ENCODE data around the gene TENM4.

The TENM4 gene

GRCh38 chr11:79205786-79206185, 235.0 kb downstream of the TENM4 start:
- WGBS, 2 donors (ENCODE audit: extremely low coverage in 2 of 2, insufficient read length in 2 of 2, insufficient replicate concordance in 1 of 2): no CpG with 5 or more reads among the region's 1 CpG
- H2BK12ac ChIP-seq (ENCODE audit: low read length): no peak overlapping the region

DNA sequence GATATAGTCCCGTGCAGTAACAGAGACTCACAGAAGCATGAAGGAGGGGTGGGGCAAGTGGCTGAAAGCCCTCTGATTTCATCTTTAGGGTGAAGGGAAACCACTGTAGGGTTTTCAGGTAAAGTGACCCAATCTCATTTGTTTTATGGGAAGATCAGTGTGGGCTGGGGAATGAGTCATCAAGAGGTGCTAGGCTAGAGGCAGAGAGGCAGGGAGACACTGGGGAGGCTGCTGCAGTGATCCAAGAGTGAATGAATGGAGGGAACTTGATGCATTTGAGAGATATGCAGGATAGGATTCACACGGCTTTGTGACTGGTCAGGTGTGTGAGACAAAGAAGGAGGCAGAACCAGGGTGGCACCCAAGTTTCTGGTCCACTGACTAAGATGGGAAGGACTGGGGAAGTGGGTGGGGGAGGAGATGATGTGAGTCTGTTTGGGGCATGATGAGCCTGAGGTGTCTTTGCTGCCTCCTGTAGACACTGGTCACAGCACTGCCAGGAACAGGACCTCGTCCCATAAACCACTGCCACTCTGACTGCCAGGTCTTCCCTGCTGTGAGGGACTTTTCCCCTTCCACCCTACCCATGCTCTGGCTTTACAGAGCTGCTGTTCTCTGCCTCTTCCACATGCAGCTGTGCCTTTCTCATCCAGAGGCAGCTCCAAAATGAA, 239.0 kb downstream of the TENM4 start:
- H3K27ac ChIP-seq (replicated peaks; ENCODE audit: low read length): no peak overlapping the region
- H2AFZ ChIP-seq (ENCODE audit: low read length): no peak overlapping the region
- no peak overlapping the region for H4K8ac ChIP-seq (ENCODE audit: low read depth, low read length)
- H3K9ac ChIP-seq (ENCODE audit: low read depth, low read length, poor library complexity): no peak overlapping the region
- DNase-seq (ENCODE audit: low spot score): no peak
- H3K4me2 ChIP-seq (ENCODE audit: insufficient read depth, low read length, poor library complexity, severe bottlenecking): no peak overlapping the region
- no peaks in the 10 kb centered on the region for H3K36me3 ChIP-seq (replicated peaks in 1 of 2; ENCODE audit: control insufficient read depth in 2 of 2, insufficient read depth in 2 of 2, low read length in 2 of 2)
- no peak overlapping the region for H3K18ac ChIP-seq (ENCODE audit: low read length)
- H3K4ac ChIP-seq (ENCODE audit: low read length): no peak overlapping the region
- H3K4me3 ChIP-seq (ENCODE audit: low read length in 2 of 2): no peak overlapping the region
- H4K91ac ChIP-seq (ENCODE audit: low read depth, low read length, poor library complexity): no peak overlapping the region
- H3K9me3 ChIP-seq (replicated peaks in 1 of 2; ENCODE audit: control insufficient read depth in 2 of 2, insufficient read depth in 1 of 2, low read depth in 1 of 2, low read length in 2 of 2): no peaks in the 10 kb centered on the region
- H2BK120ac ChIP-seq (ENCODE audit: low read depth, low read length): no peak overlapping the region
- no peak overlapping the region for H3K23ac ChIP-seq (ENCODE audit: low read depth, low read length, poor library complexity)
- no peak overlapping the region for H2BK5ac ChIP-seq (ENCODE audit: low read length)
- no peak overlapping the region for H2BK15ac ChIP-seq (ENCODE audit: low read length)
- no peaks in the 10 kb centered on the region for H3K79me1 ChIP-seq (ENCODE audit: low read depth, low read length)
- no CpG with 5 or more reads among the region's 3 CpGs for WGBS, 2 donors (ENCODE audit: extremely low coverage in 2 of 2, insufficient read length in 2 of 2, insufficient replicate concordance in 1 of 2)
- H3K4me1 ChIP-seq (ENCODE audit: control insufficient read depth in 2 of 2, insufficient read depth in 1 of 2, low read depth in 1 of 2, low read length in 2 of 2): peaks cover 0 to 4% of the 10 kb centered on the region in 2 donors
- no peak overlapping the region for H2AK5ac ChIP-seq (ENCODE audit: low read depth, low read length)
- no peak overlapping the region for H2BK12ac ChIP-seq (ENCODE audit: low read length)
- no peak overlapping the region for H3K14ac ChIP-seq (ENCODE audit: low read length)
- H3K27me3 ChIP-seq (ENCODE audit: control insufficient read depth in 3 of 3, insufficient read depth in 3 of 3, low read depth in 1 of 3, low read length in 3 of 3): no peaks in the 10 kb centered on the region

More at GRCh38 chr11:79205786-79206185, 235.0 kb downstream of the TENM4 start:
- Histone ChIP-seq H3K9me3 (replicated peaks in 1 of 2; ENCODE audit: control insufficient read depth in 2 of 2, insufficient read depth in 1 of 2, low read depth in 1 of 2, low read length in 2 of 2) (no peaks in the 10 kb centered on the region), H3K18ac (ENCODE audit: low read length) (no peak overlapping the region), H3K14ac (ENCODE audit: low read length) (no peak overlapping the region), H3K4me2 (ENCODE audit: insufficient read depth, low read length, poor library complexity, severe bottlenecking) (no peak overlapping the region), H3K79me1 (ENCODE audit: low read depth, low read length) (no peaks in the 10 kb centered on the region), H3K36me3 (replicated peaks in 1 of 2; ENCODE audit: control insufficient read depth in 2 of 2, insufficient read depth in 2 of 2, low read length in 2 of 2) (no peaks in the 10 kb centered on the region), H2AK5ac (ENCODE audit: low read depth, low read length) (no peak overlapping the region), H2AFZ (ENCODE audit: low read length) (no peak overlapping the region), H3K27me3 (ENCODE audit: control insufficient read depth in 3 of 3, insufficient read depth in 3 of 3, low read depth in 1 of 3, low read length in 3 of 3) (no peaks in the 10 kb centered on the region), H2BK120ac (ENCODE audit: low read depth, low read length) (no peak overlapping the region), H4K91ac (ENCODE audit: low read depth, low read length, poor library complexity) (no peak overlapping the region), H4K8ac (ENCODE audit: low read depth, low read length) (no peak overlapping the region), H3K9ac (ENCODE audit: low read depth, low read length, poor library complexity) (no peak overlapping the region), H2BK5ac (ENCODE audit: low read length) (no peak overlapping the region), H3K4ac (ENCODE audit: low read length) (no peak overlapping the region), H3K27ac (replicated peaks; ENCODE audit: low read length) (no peak overlapping the region), H3K4me3 (ENCODE audit: low read length in 2 of 2) (no peak overlapping the region), H3K23ac (ENCODE audit: low read depth, low read length, poor library complexity) (no peak overlapping the region), H3K4me1 (ENCODE audit: control insufficient read depth in 2 of 2, insufficient read depth in 1 of 2, low read depth in 1 of 2, low read length in 2 of 2) (peaks cover 0 to 2% of the 10 kb centered on the region in 2 donors), H2BK15ac (ENCODE audit: low read length) (no peak overlapping the region)
- no peak for DNase-seq (ENCODE audit: low spot score)

- H2AFZ ChIP-seq (ENCODE audit: low read length): no peak overlapping the region
- no peaks in the 10 kb centered on the region for H3K36me3 ChIP-seq (replicated peaks in 1 of 2; ENCODE audit: control insufficient read depth in 2 of 2, insufficient read depth in 2 of 2, low read length in 2 of 2)
- no peak overlapping the region for H4K91ac ChIP-seq (ENCODE audit: low read depth, low read length, poor library complexity)
- H3K27ac ChIP-seq (replicated peaks; ENCODE audit: low read length): no peak overlapping the region
- H3K4me2 ChIP-seq (ENCODE audit: insufficient read depth, low read length, poor library complexity, severe bottlenecking): no peak overlapping the region
- H3K23ac ChIP-seq (ENCODE audit: low read depth, low read length, poor library complexity): no peak overlapping the region
- H3K79me1 ChIP-seq (ENCODE audit: low read depth, low read length): no peaks in the 10 kb centered on the region
- H2BK5ac ChIP-seq (ENCODE audit: low read length): no peak overlapping the region
- DNase-seq (ENCODE audit: low spot score): no peak
- no peak overlapping the region for H3K4ac ChIP-seq (ENCODE audit: low read length)
- no peak overlapping the region for H3K18ac ChIP-seq (ENCODE audit: low read length)
- H3K14ac ChIP-seq (ENCODE audit: low read length): no peak overlapping the region
- no peak overlapping the region for H2BK12ac ChIP-seq (ENCODE audit: low read length)
- H3K9ac ChIP-seq (ENCODE audit: low read depth, low read length, poor library complexity): no peak overlapping the region
- WGBS, 2 donors (ENCODE audit: extremely low coverage in 2 of 2, insufficient read length in 2 of 2, insufficient replicate concordance in 1 of 2): no CpG with 5 or more reads among the region's 5 CpGs
- no peak overlapping the region for H2BK120ac ChIP-seq (ENCODE audit: low read depth, low read length)
- no peak overlapping the region for H4K8ac ChIP-seq (ENCODE audit: low read depth, low read length)
- H2AK5ac ChIP-seq (ENCODE audit: low read depth, low read length): no peak overlapping the region
- peaks cover 0 to 6% of the 10 kb centered on the region in 2 donors for H3K4me1 ChIP-seq (ENCODE audit: control insufficient read depth in 2 of 2, insufficient read depth in 1 of 2, low read depth in 1 of 2, low read length in 2 of 2)
- no peaks in the 10 kb centered on the region for H3K27me3 ChIP-seq (ENCODE audit: control insufficient read depth in 3 of 3, insufficient read depth in 3 of 3, low read depth in 1 of 3, low read length in 3 of 3)
- no peak overlapping the region for H3K4me3 ChIP-seq (ENCODE audit: low read length in 2 of 2)
- peaks cover 0 to 2% of the 10 kb centered on the region in 2 donors for H3K9me3 ChIP-seq (replicated peaks in 1 of 2; ENCODE audit: control insufficient read depth in 2 of 2, insufficient read depth in 1 of 2, low read depth in 1 of 2, low read length in 2 of 2)
- no peak overlapping the region for H2BK15ac ChIP-seq (ENCODE audit: low read length)
Observed at GRCh38 chr11:79200398-79201070, 240.3 kb downstream of the TENM4 start.

DNA sequence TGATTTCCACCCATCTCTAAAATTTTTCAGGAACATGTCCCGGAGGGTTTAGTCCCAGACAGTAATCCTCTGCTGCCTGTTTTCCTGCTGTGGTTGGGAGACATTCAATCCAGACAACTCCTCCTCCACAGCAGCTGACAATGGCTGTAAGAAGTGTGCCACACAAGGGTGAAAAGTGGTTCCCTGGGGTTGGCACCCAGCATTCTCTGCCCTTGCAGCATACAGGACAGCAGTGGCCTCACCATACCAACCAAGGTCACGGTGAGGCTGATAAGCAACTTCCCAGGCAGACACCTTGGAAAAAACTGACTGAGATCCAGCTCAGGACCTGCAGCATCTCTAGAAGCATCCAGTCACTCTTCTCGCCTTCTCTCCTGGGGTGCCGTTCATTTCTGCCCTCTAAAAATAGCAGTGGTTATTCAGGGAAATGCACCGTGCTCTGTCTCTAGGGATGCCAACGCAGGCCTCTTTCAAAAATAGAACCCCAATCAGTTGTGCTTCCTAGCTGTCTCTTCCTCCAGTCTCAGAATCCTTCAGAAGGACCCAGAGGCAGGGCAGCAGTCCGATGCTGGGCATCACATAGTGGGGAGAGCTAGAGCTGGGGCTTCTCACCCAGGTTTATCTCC, 241.0 kb downstream of the TENM4 start:
- H3K27ac ChIP-seq (replicated peaks; ENCODE audit: low read length): no peak overlapping the region
- H3K14ac ChIP-seq (ENCODE audit: low read length): no peak overlapping the region
- no peaks in the 10 kb centered on the region for H3K27me3 ChIP-seq (ENCODE audit: control insufficient read depth in 3 of 3, insufficient read depth in 3 of 3, low read depth in 1 of 3, low read length in 3 of 3)
- H3K79me1 ChIP-seq (ENCODE audit: low read depth, low read length): no peaks in the 10 kb centered on the region
- H3K36me3 ChIP-seq (replicated peaks in 1 of 2; ENCODE audit: control insufficient read depth in 2 of 2, insufficient read depth in 2 of 2, low read length in 2 of 2): no peaks in the 10 kb centered on the region
- no peak overlapping the region for H3K9ac ChIP-seq (ENCODE audit: low read depth, low read length, poor library complexity)
- no peak overlapping the region for H2AK5ac ChIP-seq (ENCODE audit: low read depth, low read length)
- no peak overlapping the region for H3K4me3 ChIP-seq (ENCODE audit: low read length in 2 of 2)
- no peak overlapping the region for H3K23ac ChIP-seq (ENCODE audit: low read depth, low read length, poor library complexity)
- DNase-seq (ENCODE audit: low spot score): no peak
- H3K18ac ChIP-seq (ENCODE audit: low read length): no peak overlapping the region
- no peak overlapping the region for H2BK5ac ChIP-seq (ENCODE audit: low read length)
- no peak overlapping the region for H3K4me2 ChIP-seq (ENCODE audit: insufficient read depth, low read length, poor library complexity, severe bottlenecking)
- WGBS, 2 donors (ENCODE audit: extremely low coverage in 2 of 2, insufficient read length in 2 of 2, insufficient replicate concordance in 1 of 2): no CpG with 5 or more reads among the region's 7 CpGs
- no peak overlapping the region for H2BK120ac ChIP-seq (ENCODE audit: low read depth, low read length)
- peaks cover 0 to 2% of the 10 kb centered on the region in 2 donors for H3K9me3 ChIP-seq (replicated peaks in 1 of 2; ENCODE audit: control insufficient read depth in 2 of 2, insufficient read depth in 1 of 2, low read depth in 1 of 2, low read length in 2 of 2)
- no peak overlapping the region for H2AFZ ChIP-seq (ENCODE audit: low read length)
- H4K8ac ChIP-seq (ENCODE audit: low read depth, low read length): no peak overlapping the region
- H3K4ac ChIP-seq (ENCODE audit: low read length): no peak overlapping the region
- H4K91ac ChIP-seq (ENCODE audit: low read depth, low read length, poor library complexity): no peak overlapping the region
- H3K4me1 ChIP-seq (ENCODE audit: control insufficient read depth in 2 of 2, insufficient read depth in 1 of 2, low read depth in 1 of 2, low read length in 2 of 2): peaks cover 0 to 6% of the 10 kb centered on the region in 2 donors
- H2BK15ac ChIP-seq (ENCODE audit: low read length): no peak overlapping the region
- H2BK12ac ChIP-seq (ENCODE audit: low read length): no peak overlapping the region
